Gastroesophageal sphincter (tissue), 4 donors: ENCODE measurements around the gene TMPRSS3. TPM values are rescaled to one million over a fixed set of nuclear protein-coding genes. Genes with fewer than 3 reads are reported as not detected.

Source experiments
- ATAC-seq: fragments of 150-250 bp; one replicate; pipeline ENCODE4 v1.9.1; 2016; ENCODE audit warnings: mild to moderate bottlenecking, moderate library complexity
- H3K27ac ChIP-seq, 4 donors: fragments of 200-600 bp; sonication (generic) in 3 of 4; 1 replicate in 3 of 4; 2 replicates in 1 of 4; pipeline ENCODE4 v1.5.1; 2016 to 2019
- H3K27me3 ChIP-seq: fragments of 200-600 bp; sonication (generic); one replicate; pipeline ENCODE4 v1.5.1; 2019
- H3K36me3 ChIP-seq, 2 donors: fragments of 200-600 bp; sonication (generic); one replicate each; pipeline ENCODE4 v1.5.1; 2019; ENCODE audit warnings: control low read depth in 1 of 2
- H3K4me1 ChIP-seq, 3 donors: fragments of 200-600 bp; sonication (generic); 1 replicate in 2 of 3; 2 replicates in 1 of 3; pipeline ENCODE4 v1.5.1; 2016 to 2019; ENCODE audit warnings: control low read depth in 2 of 3
- H3K4me3 ChIP-seq, 2 donors: fragments of 200-600 bp; sonication (generic); one replicate each; pipeline ENCODE4 v1.5.1; 2019; ENCODE audit warnings: mild to moderate bottlenecking in 1 of 2, moderate library complexity in 1 of 2
- H3K9me3 ChIP-seq, 3 donors: fragments of 200-600 bp; sonication (generic); one replicate each; pipeline ENCODE4 v1.5.1; 2017 to 2019; ENCODE audit warnings: control low read depth in 2 of 3
- EP300 ChIP-seq: sonication (generic); formaldehyde crosslinking; IDR thresholded peaks from one replicate; pipeline ENCODE4 v1.6.1; 2017; ENCODE audit warnings: antibody characterized with exemption, mild to moderate bottlenecking
- POLR2A ChIP-seq, 2 donors: fragments of 450-650 bp; IDR thresholded peaks; one replicate each; pipeline ENCODE4 v1.6.1; 2017; ENCODE audit warnings: antibody characterized with exemption in 2 of 2, mild to moderate bottlenecking in 2 of 2, moderate library complexity in 1 of 2
- POLR2AphosphoS5 ChIP-seq: sonication (generic); formaldehyde crosslinking; IDR thresholded peaks from one replicate; pipeline ENCODE4 v1.6.1; 2017; ENCODE audit warnings: antibody characterized with exemption
- WGBS, 2 donors: methylation state at CpG; one replicate each; pipeline ENCODE4 v1.1.5; 2018; ENCODE audit warnings: low coverage in 1 of 2; 5-methylcytosine and 5-hydroxymethylcytosine counted together
- total RNA-seq, 4 donors: library from RNA; depleted of rRNA; stranded (reverse); fragments of >200 nt; gene quantifications; one replicate each; pipeline ENCODE4 v1.1.0, GENCODE V29; 2016
- TF ChIP-seq, protein P1 (sequence below), 4 experiments: fragments of 200-600 bp in 2 of 4; fragments of 450-650 bp in 2 of 4; sonication (generic) in 1 of 4; IDR thresholded peaks; one replicate each; pipeline ENCODE4 v1.5.1; 2017 to 2019; ENCODE audit warnings: antibody characterized with exemption in 4 of 4, mild to moderate bottlenecking in 2 of 4, moderate library complexity in 2 of 4

The TMPRSS3 gene
- total RNA-seq, 4 donors from 2014 or later, result 0.52 TPM; not detected in 3

DNA sequence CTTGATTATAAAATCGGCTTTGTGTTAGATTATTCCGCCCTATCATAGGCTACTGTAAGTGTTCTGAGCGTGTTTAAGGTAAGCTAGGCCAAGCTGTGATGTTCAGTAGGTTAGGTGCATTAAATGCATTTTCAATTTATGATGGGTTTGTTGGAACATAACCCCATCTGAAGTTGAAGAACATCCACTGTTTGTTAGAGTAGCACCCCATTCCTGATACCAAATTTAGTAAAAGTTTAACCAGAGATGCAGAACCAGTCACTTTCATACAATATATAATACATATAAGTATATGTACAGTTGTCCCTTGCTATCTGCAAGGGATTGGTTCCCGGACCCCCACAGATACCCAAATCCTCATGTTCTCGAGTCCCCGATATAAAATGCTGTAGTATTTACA, 24.0 kb upstream of the TMPRSS3 start:
- WGBS, 2 donors, result 87 to 92% methylated on average over 6 of the region's 6 CpGs
- Histone ChIP-seq H3K9me3 (peaks cover 0 to 24% (median 0%) of the 10 kb centered on the region in 3 donors), H3K4me1 (no peaks in the 10 kb centered on the region), H3K36me3 (no peaks in the 10 kb centered on the region), H3K4me3 (no peak overlapping the region), H3K27ac (no peak overlapping the region), H3K27me3 (peaks cover 84% of the 10 kb centered on the region)
- ATAC-seq, result no peak
- no peak for TF ChIP-seq EP300
- TF ChIP-seq, protein P1, sequence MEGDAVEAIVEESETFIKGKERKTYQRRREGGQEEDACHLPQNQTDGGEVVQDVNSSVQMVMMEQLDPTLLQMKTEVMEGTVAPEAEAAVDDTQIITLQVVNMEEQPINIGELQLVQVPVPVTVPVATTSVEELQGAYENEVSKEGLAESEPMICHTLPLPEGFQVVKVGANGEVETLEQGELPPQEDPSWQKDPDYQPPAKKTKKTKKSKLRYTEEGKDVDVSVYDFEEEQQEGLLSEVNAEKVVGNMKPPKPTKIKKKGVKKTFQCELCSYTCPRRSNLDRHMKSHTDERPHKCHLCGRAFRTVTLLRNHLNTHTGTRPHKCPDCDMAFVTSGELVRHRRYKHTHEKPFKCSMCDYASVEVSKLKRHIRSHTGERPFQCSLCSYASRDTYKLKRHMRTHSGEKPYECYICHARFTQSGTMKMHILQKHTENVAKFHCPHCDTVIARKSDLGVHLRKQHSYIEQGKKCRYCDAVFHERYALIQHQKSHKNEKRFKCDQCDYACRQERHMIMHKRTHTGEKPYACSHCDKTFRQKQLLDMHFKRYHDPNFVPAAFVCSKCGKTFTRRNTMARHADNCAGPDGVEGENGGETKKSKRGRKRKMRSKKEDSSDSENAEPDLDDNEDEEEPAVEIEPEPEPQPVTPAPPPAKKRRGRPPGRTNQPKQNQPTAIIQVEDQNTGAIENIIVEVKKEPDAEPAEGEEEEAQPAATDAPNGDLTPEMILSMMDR (IDR thresholded peaks at IDR 0.05), result no peak

GRCh38 chr21:42418886-42419285, 23.0 kb upstream of the TMPRSS3 start:
- no peak for ATAC-seq
- 9 to 20% methylated on average over 2 to 4 of the region's 4 CpGs for WGBS, 2 donors
- H3K9me3 ChIP-seq, result peaks cover 0 to 24% (median 0%) of the 10 kb centered on the region in 3 donors
- TF ChIP-seq POLR2A (IDR thresholded peaks at IDR 0.05) (no peak), POLR2AphosphoS5 (no peak), EP300 (no peak)
- TF ChIP-seq, protein P1 (IDR thresholded peaks at IDR 0.05), result no peak
- peaks cover 79% of the 10 kb centered on the region for H3K27me3 ChIP-seq
- no peaks in the 10 kb centered on the region for H3K36me3 ChIP-seq
- no peak overlapping the region for H3K4me3 ChIP-seq
- H3K27ac ChIP-seq, result no peak overlapping the region
- no peaks in the 10 kb centered on the region for H3K4me1 ChIP-seq

GRCh38 chr21:42417533-42417932, 21.7 kb upstream of the TMPRSS3 start:
- TF ChIP-seq POLR2AphosphoS5, result no peak
- TF ChIP-seq POLR2A (IDR thresholded peaks at IDR 0.05), result no peak
- TF ChIP-seq, protein P1 (IDR thresholded peaks at IDR 0.05), result no peak
- ATAC-seq, result no peak
- 76 to 91% methylated on average over 6 of the region's 6 CpGs for WGBS, 2 donors
- Histone ChIP-seq H3K9me3 (peaks cover 0 to 24% (median 0%) of the 10 kb centered on the region in 3 donors), H3K27ac (no peak overlapping the region), H3K4me1 (no peaks in the 10 kb centered on the region), H3K27me3 (peaks cover 75% of the 10 kb centered on the region), H3K36me3 (no peaks in the 10 kb centered on the region), H3K4me3 (no peak overlapping the region)

GRCh38 chr21:42414928-42415769, 19.3 kb upstream of the TMPRSS3 start:
- Histone ChIP-seq H3K27ac (no peak overlapping the region), H3K4me1 (no peaks in the 10 kb centered on the region), H3K4me3 (no peak overlapping the region), H3K27me3 (peaks cover 71% of the 10 kb centered on the region), H3K36me3 (no peaks in the 10 kb centered on the region), H3K9me3 (peaks cover 0 to 3% (median 0%) of the 10 kb centered on the region in 3 donors)
- TF ChIP-seq, protein P1 (IDR thresholded peaks at IDR 0.05), result no peak
- no peak for TF ChIP-seq POLR2AphosphoS5
- no peak for TF ChIP-seq POLR2A (IDR thresholded peaks at IDR 0.05)
- TF ChIP-seq EP300, result no peak
- 44% methylated on average over 8 of the region's 27 CpGs; no CpG with 5 or more reads in 1 of the 2 donors for WGBS, 2 donors
- ATAC-seq, result no peak

DNA sequence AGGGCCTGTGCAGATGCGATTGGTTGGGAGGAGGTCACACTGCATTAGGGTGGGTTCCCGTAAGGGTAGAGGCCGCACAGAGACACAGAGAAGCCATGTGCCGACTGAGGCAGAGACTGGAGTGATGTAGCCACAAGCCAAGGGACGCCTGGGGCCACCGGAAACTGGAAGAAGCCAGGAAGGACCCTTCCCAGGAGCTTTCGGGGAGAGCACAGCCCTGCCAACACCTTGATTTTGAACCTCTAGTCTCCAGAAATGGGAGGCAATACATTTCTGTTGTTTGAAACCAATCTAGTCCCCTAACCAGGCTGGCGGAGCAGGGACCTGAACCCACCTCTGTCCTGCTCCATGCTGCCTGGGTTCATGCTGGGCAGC, 18.7 kb upstream of the TMPRSS3 start:
- Histone ChIP-seq H3K4me1 (no peaks in the 10 kb centered on the region), H3K9me3 (no peaks in the 10 kb centered on the region), H3K36me3 (no peaks in the 10 kb centered on the region), H3K27me3 (peaks cover 71% of the 10 kb centered on the region), H3K27ac (no peak overlapping the region), H3K4me3 (no peak overlapping the region)
- WGBS, 2 donors, result 92 to 100% methylated on average over 1 to 7 of the region's 8 CpGs
- ATAC-seq, result no peak
- TF ChIP-seq, protein P1 (IDR thresholded peaks at IDR 0.05), result no peak
- no peak for TF ChIP-seq EP300
- TF ChIP-seq POLR2AphosphoS5, result no peak
- no peak for TF ChIP-seq POLR2A (IDR thresholded peaks at IDR 0.05)
